GM18502 (cell line): Measurements from ENCODE around the gene PYCR2.
A peak's percentile ranks its signal among the peaks of the same experiment; 100 is the strongest.
"Not testable (repeated sequence)": the region's sequence is repeated elsewhere in the genome, so short reads cannot be mapped to it uniquely, and the experiment has no call there.

Experiments used
- ATAC-seq: cut with Tn5 transposase; IDR thresholded peaks from one replicate; pipeline ENCODE4 v1.9.1; 2021; ENCODE audit warnings: mild to moderate bottlenecking; ENCODE audit not compliant: unreplicated experiment, poor library complexity

PYCR2 gene

GRCh38 chr1:225943582-225943981 lies 19.5 kb upstream of the PYCR2 start:
- no peak for ATAC-seq

- ATAC-seq, result peak; percentile 74
These were observed 18.5 kb upstream of the PYCR2 start for GRCh38 chr1:225942574-225942973.

- no peak for ATAC-seq
These were observed 17.8 kb upstream of the PYCR2 start for GRCh38 chr1:225941942-225942222.

GRCh38 chr1:225941187-225941941 lies 17.3 kb upstream of the PYCR2 start, which contains the start of gene LEFTY2:
Gene LEFTY2, minus strand, starts transcription at chr1:225941220. Its CDS starts 80 bp downstream, at chr1:225941140.
- ATAC-seq, result no peak

- no peak for ATAC-seq
These were observed 16.5 kb upstream of the PYCR2 start for GRCh38 chr1:225940385-225941151.

- ATAC-seq, result not testable (repeated sequence)
These were observed 15.9 kb upstream of the PYCR2 start for GRCh38 chr1:225939939-225940310.

GRCh38 chr1:225939097-225939938 lies 15.3 kb upstream of the PYCR2 start:
- not testable (repeated sequence) for ATAC-seq

- ATAC-seq, result no peak
These were observed 13.3 kb upstream of the PYCR2 start for GRCh38 chr1:225937048-225937968.

GRCh38 chr1:225936523-225936922 lies 12.5 kb upstream of the PYCR2 start:
- no peak for ATAC-seq

GRCh38 chr1:225936086-225936485 lies 12.0 kb upstream of the PYCR2 start:
- ATAC-seq, result not testable (repeated sequence)

GRCh38 chr1:225934711-225935110 lies 10.7 kb upstream of the PYCR2 start:
- no peak for ATAC-seq

GRCh38 chr1:225933072-225933471 lies 9.0 kb upstream of the PYCR2 start:
- no peak for ATAC-seq

GRCh38 chr1:225931270-225932136 lies 7.5 kb upstream of the PYCR2 start:
- no peak for ATAC-seq

GRCh38 chr1:225930566-225930965 lies 6.5 kb upstream of the PYCR2 start:
- no peak for ATAC-seq

- ATAC-seq, result not testable (repeated sequence)
These were observed 5.4 kb upstream of the PYCR2 start for GRCh38 chr1:225929462-225929861.

- ATAC-seq, result no peak
These were observed 4.4 kb upstream of the PYCR2 start for GRCh38 chr1:225928186-225929175.

- ATAC-seq, result no peak
These were observed 2.6 kb upstream of the PYCR2 start for GRCh38 chr1:225926551-225927113.

- no peak for ATAC-seq
These were observed 714 bp downstream of the PYCR2 start for GRCh38 chr1:225923381-225923691.
